ENCODE measurements around the gene GNAI2.

The GNAI2 gene

GRCh38 chr3:50235716-50236483 lies at the start of gene GNAI2:
Gene GNAI2, plus strand, starts transcription at chr3:50236204. Its CDS starts 132 bp downstream, at chr3:50236336.
- TF ChIP-seq CTCF (IDR thresholded peaks at IDR 0.05; ENCODE audit: control insufficient read depth, insufficient read depth, low read depth, low read length, missing control alignments) = no peak
- peak; percentile 89 for DNase-seq (ENCODE audit: low read depth)
- H3K4me3 ChIP-seq (ENCODE audit: control insufficient read depth, low read depth, low read length) = peak within 1 kb of the TSS; percentile 93

GRCh38 chr3:50187750-50188149 lies 48.3 kb upstream of the GNAI2 start:
- H3K4me3 ChIP-seq (ENCODE audit: control insufficient read depth, low read depth, low read length) = no peak overlapping the region
- no peak for TF ChIP-seq CTCF (IDR thresholded peaks at IDR 0.05; ENCODE audit: control insufficient read depth, insufficient read depth, low read depth, low read length, missing control alignments)
- DNase-seq (ENCODE audit: low read depth) = no peak

- H3K4me3 ChIP-seq (ENCODE audit: control insufficient read depth, low read depth, low read length) = no peak overlapping the region
- TF ChIP-seq CTCF (IDR thresholded peaks at IDR 0.05; ENCODE audit: control insufficient read depth, insufficient read depth, low read depth, low read length, missing control alignments) = peak; percentile 95
- DNase-seq (ENCODE audit: low read depth) = peak; percentile 55
These were observed 46.7 kb upstream of the GNAI2 start for GRCh38 chr3:50189274-50189673.

GRCh38 chr3:50189989-50190388 lies 46.0 kb upstream of the GNAI2 start:
- no peak for DNase-seq (ENCODE audit: low read depth)
- TF ChIP-seq CTCF (IDR thresholded peaks at IDR 0.05; ENCODE audit: control insufficient read depth, insufficient read depth, low read depth, low read length, missing control alignments) = no peak
- H3K4me3 ChIP-seq (ENCODE audit: control insufficient read depth, low read depth, low read length) = no peak overlapping the region

GRCh38 chr3:50190936-50191660 lies 44.9 kb upstream of the GNAI2 start, which contains the start of gene GNAT1:
Gene GNAT1, plus strand, starts transcription at chr3:50191610. Its CDS starts 116 bp downstream, at chr3:50191726.
- no peak for TF ChIP-seq CTCF (IDR thresholded peaks at IDR 0.05; ENCODE audit: control insufficient read depth, insufficient read depth, low read depth, low read length, missing control alignments)
- DNase-seq (ENCODE audit: low read depth) = no peak
- no peak within 1 kb of the TSS for H3K4me3 ChIP-seq (ENCODE audit: control insufficient read depth, low read depth, low read length)

GRCh38 chr3:50192124-50192523 lies 43.9 kb upstream of the GNAI2 start:
- TF ChIP-seq CTCF (IDR thresholded peaks at IDR 0.05; ENCODE audit: control insufficient read depth, insufficient read depth, low read depth, low read length, missing control alignments) = no peak
- H3K4me3 ChIP-seq (ENCODE audit: control insufficient read depth, low read depth, low read length) = no peak overlapping the region
- no peak for DNase-seq (ENCODE audit: low read depth)
